ENCODE results near the gene UBE2E2.

GRCh38 chr3:23221136-23221535, 18.0 kb downstream of the UBE2E2 start:
- TF ChIP-seq GATA2 (IDR thresholded peaks at IDR 0.05; ENCODE audit: low read depth, low read length): no peak
- TF ChIP-seq GATA3 (IDR thresholded peaks at IDR 0.05; ENCODE audit: low read depth, low read length): no peak

Measured in SH-SY5Y (cell line).